DMS 273 (cell line): ENCODE results near the gene TPP2.

ENCODE experiments used
- DNase-seq: peaks from one replicate; lab custom pipeline; 2025; ENCODE audit not compliant: unreplicated experiment; lab: John Stamatoyannopoulos, UW

Gene TPP2

GRCh38 chr13:102651892-102652291 is 55.1 kb downstream of the TPP2 start:
- no peak for DNase-seq

DNA sequence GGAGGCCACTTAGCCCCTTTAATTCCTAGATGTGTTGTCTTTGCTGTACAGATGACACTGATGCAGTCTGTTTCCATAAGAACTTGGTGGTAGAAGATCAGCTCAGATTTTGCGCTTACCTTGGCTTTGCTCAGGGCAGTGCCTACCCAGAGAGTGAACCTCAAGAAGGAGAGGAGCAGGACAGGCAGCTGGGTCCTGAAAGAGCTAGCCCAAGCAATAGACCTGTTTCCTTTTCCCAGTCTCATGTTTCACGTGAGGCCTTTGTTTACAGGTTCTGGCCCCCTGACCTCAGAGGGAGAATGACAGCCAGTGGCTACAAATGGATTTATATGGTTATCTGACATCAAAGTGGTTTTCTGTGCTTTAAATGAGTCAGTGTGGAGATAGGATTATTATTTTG is 58.0 kb downstream of the TPP2 start:
- no peak for DNase-seq

GRCh38 chr13:102657630-102658029 is 60.8 kb downstream of the TPP2 start:
- DNase-seq, result no peak

DNA sequence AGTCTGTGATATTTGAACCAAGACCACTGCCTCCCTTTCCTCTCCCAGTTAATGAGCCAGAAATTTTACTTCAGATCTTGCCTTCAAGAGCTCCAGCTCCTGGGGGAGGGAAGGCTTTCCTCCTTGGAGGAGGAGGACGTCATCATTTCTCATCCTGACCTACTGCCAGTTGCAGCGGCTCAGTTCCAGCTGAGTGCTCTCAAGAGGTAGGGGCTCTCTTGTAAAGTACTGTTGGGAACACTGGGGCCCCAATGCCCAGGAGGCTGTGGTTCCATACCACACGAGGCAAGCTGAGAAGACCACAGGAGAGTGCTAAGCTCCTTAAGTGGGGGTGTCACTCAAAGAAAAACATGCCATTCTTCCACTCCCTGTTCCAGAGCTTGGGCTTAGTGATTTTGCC is 61.9 kb downstream of the TPP2 start:
- DNase-seq, result no peak

GRCh38 chr13:102659168-102659713 is 62.5 kb downstream of the TPP2 start:
- DNase-seq, result no peak

- no peak for DNase-seq
Measured at GRCh38 chr13:102667023-102667422, 70.2 kb downstream of the TPP2 start.

- no peak for DNase-seq
Measured at GRCh38 chr13:102667911-102668310, 71.1 kb downstream of the TPP2 start.

- no peak for DNase-seq
Measured at GRCh38 chr13:102670130-102670529, 73.3 kb downstream of the TPP2 start.

GRCh38 chr13:102675115-102675514 is 78.3 kb downstream of the TPP2 start:
- DNase-seq, result no peak

- peak; percentile 1 for DNase-seq
Measured at GRCh38 chr13:102677122-102677521, 80.3 kb downstream of the TPP2 start.

- DNase-seq, result peak; percentile 9
Measured at GRCh38 chr13:102678339-102679107, 81.7 kb downstream of the TPP2 start.

GRCh38 chr13:102679449-102680132 is 82.8 kb downstream of the TPP2 start:
- DNase-seq, result no peak

GRCh38 chr13:102680133-102680717 is 83.4 kb downstream of the TPP2 start:
- peak; percentile 5 for DNase-seq

GRCh38 chr13:102680842-102681740 is 84.3 kb downstream of the TPP2 start:
- peak; percentile 70 for DNase-seq

- DNase-seq, result peak; percentile 16
Measured at GRCh38 chr13:102682211-102682610, 85.4 kb downstream of the TPP2 start.

- DNase-seq, result no peak
Measured at GRCh38 chr13:102682727-102683126, 85.9 kb downstream of the TPP2 start.

GRCh38 chr13:102683637-102684036 is 86.9 kb downstream of the TPP2 start:
- DNase-seq, result no peak

GRCh38 chr13:102686024-102686423 is 89.2 kb downstream of the TPP2 start:
- DNase-seq, result no peak

DNA sequence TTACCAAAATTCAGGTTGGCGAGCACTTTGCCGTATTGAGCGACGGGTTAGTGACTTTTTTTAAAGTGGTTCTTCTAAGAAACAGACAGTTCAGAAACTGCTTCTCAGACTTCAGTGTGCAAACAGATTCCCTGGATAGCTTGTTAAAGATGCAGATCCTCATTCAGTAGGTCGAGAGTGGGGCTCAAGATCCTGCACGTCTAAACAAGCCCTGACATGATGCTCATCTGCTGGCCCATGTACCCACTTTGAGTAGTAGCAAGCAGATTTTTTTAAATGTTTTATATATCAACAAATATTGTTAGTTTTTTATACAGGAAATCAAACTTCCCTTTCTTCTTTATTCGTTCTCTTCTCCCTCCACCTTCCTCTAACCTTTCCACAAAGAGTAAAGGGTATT is 90.7 kb downstream of the TPP2 start:
- DNase-seq, result peak; percentile 25

- peak; percentile 37 for DNase-seq
Measured at GRCh38 chr13:102688306-102688973, 91.7 kb downstream of the TPP2 start.
